Measurements from ENCODE around the gene SLX4IP.
A peak's percentile ranks its signal among the peaks of the same experiment; 100 is the strongest.

The SLX4IP gene

DNA sequence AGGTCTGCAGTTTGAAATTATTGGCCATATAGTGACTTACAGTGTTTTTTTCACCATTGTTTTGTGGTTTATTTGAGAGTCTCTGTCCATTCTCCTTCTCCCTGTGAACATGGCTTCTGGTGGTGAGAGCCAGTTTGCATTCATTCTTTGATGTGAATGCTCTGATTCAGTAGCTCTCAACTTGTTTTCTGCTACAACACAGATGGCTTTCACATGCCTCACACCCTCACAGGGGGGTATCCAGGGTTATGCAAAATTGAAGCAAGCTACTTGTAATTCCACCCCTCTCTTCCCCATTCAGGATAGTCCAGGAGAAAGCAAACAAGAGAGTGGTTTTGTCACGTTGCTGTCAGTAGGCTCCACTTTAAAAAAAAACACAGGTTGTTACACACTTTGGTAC, 55.6 kb downstream of the SLX4IP start:
- H3K9me3 ChIP-seq (ENCODE audit: control insufficient read depth, low read length) = no peaks in the 10 kb centered on the region
- no peak overlapping the region for H3K4me3 ChIP-seq (ENCODE audit: low read length)
- peaks cover 5% of the 10 kb centered on the region for H3K4me1 ChIP-seq (ENCODE audit: control insufficient read depth, insufficient read depth, low read length)
- no peak overlapping the region for H3K9ac ChIP-seq (ENCODE audit: low read length)
- no peaks in the 10 kb centered on the region for H3K36me3 ChIP-seq (ENCODE audit: control insufficient read depth, insufficient read depth, low read length)
- no peaks in the 10 kb centered on the region for H3K27me3 ChIP-seq (ENCODE audit: control insufficient read depth, insufficient read depth, low read length)

DNA sequence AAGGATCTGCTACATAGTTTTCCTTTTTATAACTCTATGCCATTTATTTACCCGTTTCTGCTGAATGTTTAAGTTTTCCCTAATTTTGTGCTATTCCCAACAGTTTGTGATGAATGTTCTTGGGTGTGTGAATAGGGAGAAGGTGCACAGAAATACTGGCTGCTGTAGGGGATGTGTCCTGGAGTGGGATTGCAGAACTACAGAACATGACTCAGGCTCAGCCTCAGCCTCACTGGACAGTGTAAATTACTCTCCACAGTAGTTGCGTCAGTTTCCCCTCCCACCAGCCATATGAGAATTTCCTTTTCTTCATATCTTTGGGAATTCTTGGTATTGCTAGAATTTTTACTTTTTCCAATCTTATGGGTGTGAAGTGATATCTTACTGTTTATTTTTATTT, 57.0 kb downstream of the SLX4IP start:
- Histone ChIP-seq H3K36me3 (ENCODE audit: control insufficient read depth, insufficient read depth, low read length) (no peaks in the 10 kb centered on the region), H3K4me1 (ENCODE audit: control insufficient read depth, insufficient read depth, low read length) (peaks cover under 1% of the 10 kb centered on the region), H3K4me3 (ENCODE audit: low read length) (no peak overlapping the region)

DNA sequence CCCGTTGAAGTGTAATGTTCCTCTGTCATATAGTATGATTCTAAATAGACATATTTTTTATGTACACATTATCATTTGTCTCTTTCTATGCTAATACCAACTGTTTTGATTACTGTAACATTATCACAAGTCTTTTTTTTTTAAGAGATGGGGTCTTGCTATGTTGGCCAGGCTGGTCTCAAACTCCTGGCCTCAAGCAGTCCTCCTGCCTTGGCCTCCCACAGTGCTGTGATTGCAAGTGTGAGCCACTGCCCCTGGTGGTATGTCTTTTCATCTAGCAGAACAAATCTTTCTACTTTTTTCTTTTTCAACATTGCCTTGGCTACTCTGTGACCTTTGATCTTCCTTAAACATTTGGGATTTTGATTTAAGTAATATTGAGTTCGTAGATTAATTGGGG, 57.7 kb downstream of the SLX4IP start:
- Histone ChIP-seq H3K4me1 (ENCODE audit: control insufficient read depth, insufficient read depth, low read length) (no peaks in the 10 kb centered on the region), H3K9ac (ENCODE audit: low read length) (no peak overlapping the region), H3K27me3 (ENCODE audit: control insufficient read depth, insufficient read depth, low read length) (no peaks in the 10 kb centered on the region), H3K4me3 (ENCODE audit: low read length) (no peak overlapping the region), H3K9me3 (ENCODE audit: control insufficient read depth, low read length) (no peaks in the 10 kb centered on the region), H3K36me3 (ENCODE audit: control insufficient read depth, insufficient read depth, low read length) (no peaks in the 10 kb centered on the region)

More for the DNA sequence above, 57.0 kb downstream of the SLX4IP start:
- no peaks in the 10 kb centered on the region for H3K27me3 ChIP-seq (ENCODE audit: control insufficient read depth, insufficient read depth, low read length)
- H3K9ac ChIP-seq (ENCODE audit: low read length) = no peak overlapping the region
- H3K9me3 ChIP-seq (ENCODE audit: control insufficient read depth, low read length) = no peaks in the 10 kb centered on the region

DNA sequence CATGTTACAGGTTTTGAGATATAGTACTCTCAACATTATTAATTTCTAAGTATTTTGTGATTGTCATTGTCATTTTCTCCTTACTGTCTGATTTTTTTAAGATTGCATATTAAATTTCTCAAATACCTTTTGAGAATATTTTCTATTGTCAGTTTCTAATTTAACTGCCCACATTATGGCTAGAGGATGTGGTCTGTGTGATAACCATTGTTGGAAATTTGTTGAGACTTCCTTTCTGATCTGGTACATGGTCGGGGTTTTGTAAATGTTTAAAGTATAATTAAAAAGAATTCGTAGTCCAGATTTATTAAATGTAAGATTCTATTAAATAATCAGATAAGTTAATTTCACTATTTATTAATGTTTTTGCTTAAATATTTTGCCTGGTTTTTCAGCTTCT, 60.1 kb downstream of the SLX4IP start:
- Histone ChIP-seq H3K27me3 (ENCODE audit: control insufficient read depth, insufficient read depth, low read length) (no peaks in the 10 kb centered on the region), H3K9me3 (ENCODE audit: control insufficient read depth, low read length) (no peaks in the 10 kb centered on the region), H3K4me1 (ENCODE audit: control insufficient read depth, insufficient read depth, low read length) (no peaks in the 10 kb centered on the region), H3K9ac (ENCODE audit: low read length) (no peak overlapping the region), H3K36me3 (ENCODE audit: control insufficient read depth, insufficient read depth, low read length) (no peaks in the 10 kb centered on the region), H3K4me3 (ENCODE audit: low read length) (no peak overlapping the region)

DNA sequence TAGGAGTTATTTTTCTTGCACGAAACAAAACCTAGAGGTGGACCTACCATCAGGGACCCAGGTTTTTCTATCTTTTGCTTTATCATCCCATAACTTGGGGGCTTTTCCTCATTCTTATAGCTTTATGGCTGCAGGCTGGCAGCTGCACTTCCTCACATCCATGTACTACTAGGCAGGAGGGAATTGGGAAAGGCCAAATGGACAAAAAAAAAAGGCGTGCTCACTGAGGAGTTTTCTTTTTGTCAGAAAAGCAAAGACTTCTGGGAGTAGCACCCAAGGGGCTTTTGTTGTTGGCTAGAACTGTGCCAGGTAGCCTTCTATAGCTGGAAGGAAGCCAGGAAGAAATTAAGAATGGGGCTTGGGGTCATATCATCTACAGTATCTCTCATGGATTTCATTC, 61.4 kb downstream of the SLX4IP start:
- H3K4me1 ChIP-seq (ENCODE audit: control insufficient read depth, insufficient read depth, low read length) = peaks cover 3% of the 10 kb centered on the region
- no peak overlapping the region for H3K4me3 ChIP-seq (ENCODE audit: low read length)
- no peaks in the 10 kb centered on the region for H3K36me3 ChIP-seq (ENCODE audit: control insufficient read depth, insufficient read depth, low read length)
- no peaks in the 10 kb centered on the region for H3K27me3 ChIP-seq (ENCODE audit: control insufficient read depth, insufficient read depth, low read length)
- H3K9me3 ChIP-seq (ENCODE audit: control insufficient read depth, low read length) = no peaks in the 10 kb centered on the region
- no peak overlapping the region for H3K9ac ChIP-seq (ENCODE audit: low read length)

DNA sequence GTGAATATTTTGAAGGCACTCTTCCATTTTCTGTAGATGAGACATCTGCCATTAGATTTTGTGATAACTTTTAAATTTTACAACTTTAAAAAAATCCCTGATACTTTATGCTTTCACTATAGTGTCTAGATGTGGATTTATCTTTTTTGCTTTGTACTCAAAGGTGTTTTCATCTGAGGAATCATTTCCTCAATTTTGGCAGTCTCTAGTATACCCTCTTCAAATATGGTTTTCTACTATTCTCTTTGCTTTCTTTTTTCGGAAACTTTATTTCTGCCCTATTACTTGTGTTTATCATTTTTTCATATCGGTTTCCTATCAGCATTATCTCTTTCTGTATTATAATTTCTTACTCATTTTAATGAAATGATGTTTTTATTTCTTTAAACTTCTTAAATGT, 62.2 kb downstream of the SLX4IP start:
- no peak overlapping the region for H3K9ac ChIP-seq (ENCODE audit: low read length)
- no peak overlapping the region for H3K4me3 ChIP-seq (ENCODE audit: low read length)
- H3K9me3 ChIP-seq (ENCODE audit: control insufficient read depth, low read length) = no peaks in the 10 kb centered on the region
- no peaks in the 10 kb centered on the region for H3K27me3 ChIP-seq (ENCODE audit: control insufficient read depth, insufficient read depth, low read length)
- H3K36me3 ChIP-seq (ENCODE audit: control insufficient read depth, insufficient read depth, low read length) = no peaks in the 10 kb centered on the region
- peaks cover 4% of the 10 kb centered on the region for H3K4me1 ChIP-seq (ENCODE audit: control insufficient read depth, insufficient read depth, low read length)

DNA sequence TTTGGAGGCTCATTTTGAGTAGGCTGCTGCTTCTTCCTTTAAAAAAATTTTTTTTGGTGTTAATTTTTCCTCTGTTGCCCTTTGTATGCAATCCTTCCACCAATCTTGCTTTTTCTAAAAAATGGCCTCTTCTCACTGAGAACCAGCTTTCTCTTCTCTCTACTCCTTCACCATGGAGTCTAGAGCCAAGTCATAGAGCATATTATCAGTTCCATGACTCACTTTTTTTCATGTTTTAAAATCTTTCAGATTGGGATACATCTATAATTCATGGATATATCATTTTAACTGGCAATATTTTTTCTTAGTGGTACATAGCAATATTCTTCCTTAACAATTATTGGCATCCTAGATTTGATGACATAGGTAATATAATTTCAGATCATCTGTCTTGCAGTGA, 62.7 kb downstream of the SLX4IP start:
- Histone ChIP-seq H3K27me3 (ENCODE audit: control insufficient read depth, insufficient read depth, low read length) (no peaks in the 10 kb centered on the region), H3K4me3 (ENCODE audit: low read length) (no peak overlapping the region), H3K36me3 (ENCODE audit: control insufficient read depth, insufficient read depth, low read length) (no peaks in the 10 kb centered on the region), H3K9ac (ENCODE audit: low read length) (no peak overlapping the region), H3K9me3 (ENCODE audit: control insufficient read depth, low read length) (no peaks in the 10 kb centered on the region), H3K4me1 (ENCODE audit: control insufficient read depth, insufficient read depth, low read length) (peaks cover 4% of the 10 kb centered on the region)

DNA sequence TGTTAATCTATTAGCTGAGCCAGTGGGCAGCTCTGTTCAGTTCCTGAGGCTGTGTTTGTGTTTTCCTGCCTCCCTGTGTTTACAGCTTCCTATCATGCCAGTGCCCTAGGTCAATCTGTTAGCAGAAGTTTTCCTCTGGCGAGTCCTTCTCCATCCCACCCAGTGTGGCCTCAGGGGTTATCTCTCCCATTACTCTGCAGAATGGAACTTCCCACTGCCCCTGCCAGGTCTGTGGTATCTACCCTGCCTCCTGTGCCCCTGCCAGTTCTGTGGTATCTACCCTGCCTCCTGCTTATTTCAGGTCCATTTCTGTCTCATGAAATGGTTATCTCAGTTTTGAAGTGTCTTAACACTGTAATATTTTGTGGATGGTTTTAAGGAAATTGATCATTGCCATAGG, 63.1 kb downstream of the SLX4IP start:
- Histone ChIP-seq H3K36me3 (ENCODE audit: control insufficient read depth, insufficient read depth, low read length) (no peaks in the 10 kb centered on the region), H3K9ac (ENCODE audit: low read length) (no peak overlapping the region), H3K4me3 (ENCODE audit: low read length) (no peak overlapping the region), H3K4me1 (ENCODE audit: control insufficient read depth, insufficient read depth, low read length) (peaks cover 4% of the 10 kb centered on the region), H3K9me3 (ENCODE audit: control insufficient read depth, low read length) (no peaks in the 10 kb centered on the region), H3K27me3 (ENCODE audit: control insufficient read depth, insufficient read depth, low read length) (no peaks in the 10 kb centered on the region)

DNA sequence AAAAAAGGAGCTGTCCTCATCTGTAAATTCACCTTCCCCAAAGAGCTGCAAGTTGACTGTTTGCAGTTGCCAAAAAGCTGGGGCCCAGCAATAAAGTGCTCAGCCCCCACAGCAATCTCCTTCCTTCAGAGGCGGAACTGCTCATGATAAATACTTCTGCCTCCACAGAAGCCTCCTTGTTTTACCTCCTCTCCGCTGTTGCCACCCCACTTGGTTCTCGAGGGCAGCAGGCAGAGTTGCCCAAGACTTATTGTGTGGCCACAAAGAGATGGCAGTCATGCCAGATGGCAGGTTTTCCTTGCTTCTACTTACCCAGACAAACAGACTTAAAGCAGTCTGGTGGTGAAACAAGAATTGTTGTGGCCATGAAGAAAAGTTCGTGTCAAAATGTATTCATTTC, 66.3 kb downstream of the SLX4IP start:
- Histone ChIP-seq H3K4me1 (ENCODE audit: control insufficient read depth, insufficient read depth, low read length) (peaks cover 11% of the 10 kb centered on the region), H3K9me3 (ENCODE audit: control insufficient read depth, low read length) (no peaks in the 10 kb centered on the region), H3K9ac (ENCODE audit: low read length) (peak overlapping the region; percentile 20), H3K4me3 (ENCODE audit: low read length) (no peak overlapping the region), H3K36me3 (ENCODE audit: control insufficient read depth, insufficient read depth, low read length) (no peaks in the 10 kb centered on the region), H3K27me3 (ENCODE audit: control insufficient read depth, insufficient read depth, low read length) (no peaks in the 10 kb centered on the region)

DNA sequence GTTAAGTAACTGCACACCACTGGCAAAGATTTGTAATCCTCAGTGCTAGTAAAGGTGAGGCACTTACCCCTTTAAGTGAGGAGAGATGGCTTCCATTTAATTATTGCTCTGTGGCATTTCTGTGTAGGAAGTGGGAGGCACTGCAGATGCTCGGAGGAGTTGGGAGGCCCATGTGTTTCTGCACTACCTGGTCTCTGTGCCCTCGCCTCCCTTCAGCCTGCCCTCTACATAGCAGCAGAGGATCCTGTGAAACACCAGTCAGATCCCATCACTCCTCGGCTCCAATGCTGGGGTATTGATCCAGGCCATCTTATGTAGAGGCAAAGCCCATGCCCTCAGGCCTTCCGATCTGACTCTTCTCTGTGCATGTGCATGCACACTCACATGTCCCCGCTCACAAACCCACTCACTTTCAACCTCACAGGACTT, 67.0 kb downstream of the SLX4IP start:
- no peaks in the 10 kb centered on the region for H3K36me3 ChIP-seq (ENCODE audit: control insufficient read depth, insufficient read depth, low read length)
- H3K9me3 ChIP-seq (ENCODE audit: control insufficient read depth, low read length) = no peaks in the 10 kb centered on the region
- H3K27me3 ChIP-seq (ENCODE audit: control insufficient read depth, insufficient read depth, low read length) = no peaks in the 10 kb centered on the region
- peak overlapping the region; percentile 20 for H3K9ac ChIP-seq (ENCODE audit: low read length)
- no peak overlapping the region for H3K4me3 ChIP-seq (ENCODE audit: low read length)
- peaks cover 11% of the 10 kb centered on the region for H3K4me1 ChIP-seq (ENCODE audit: control insufficient read depth, insufficient read depth, low read length)

DNA sequence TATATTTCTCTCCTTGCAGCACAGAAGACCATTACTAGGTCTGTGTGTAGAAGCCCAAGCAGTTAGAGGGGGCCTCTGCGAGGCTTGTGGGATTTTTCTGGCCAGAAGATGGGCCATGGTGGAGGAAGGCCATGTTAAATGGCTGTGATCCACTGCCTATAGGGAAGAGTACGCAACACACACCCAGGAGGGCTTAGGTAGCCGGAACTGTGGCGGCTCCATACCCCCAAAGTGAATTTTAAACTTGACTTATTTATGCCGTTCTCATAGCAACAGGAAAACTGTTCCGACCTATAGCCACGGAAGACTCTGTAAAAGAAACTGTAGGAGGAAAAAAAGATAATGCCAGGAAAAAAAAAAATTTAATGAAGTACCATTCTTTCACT, 69.5 kb downstream of the SLX4IP start:
- Histone ChIP-seq H3K4me1 (ENCODE audit: control insufficient read depth, insufficient read depth, low read length) (peaks cover 16% of the 10 kb centered on the region), H3K36me3 (ENCODE audit: control insufficient read depth, insufficient read depth, low read length) (no peaks in the 10 kb centered on the region), H3K27me3 (ENCODE audit: control insufficient read depth, insufficient read depth, low read length) (no peaks in the 10 kb centered on the region), H3K4me3 (ENCODE audit: low read length) (no peak overlapping the region), H3K9me3 (ENCODE audit: control insufficient read depth, low read length) (no peaks in the 10 kb centered on the region), H3K9ac (ENCODE audit: low read length) (no peak overlapping the region)

DNA sequence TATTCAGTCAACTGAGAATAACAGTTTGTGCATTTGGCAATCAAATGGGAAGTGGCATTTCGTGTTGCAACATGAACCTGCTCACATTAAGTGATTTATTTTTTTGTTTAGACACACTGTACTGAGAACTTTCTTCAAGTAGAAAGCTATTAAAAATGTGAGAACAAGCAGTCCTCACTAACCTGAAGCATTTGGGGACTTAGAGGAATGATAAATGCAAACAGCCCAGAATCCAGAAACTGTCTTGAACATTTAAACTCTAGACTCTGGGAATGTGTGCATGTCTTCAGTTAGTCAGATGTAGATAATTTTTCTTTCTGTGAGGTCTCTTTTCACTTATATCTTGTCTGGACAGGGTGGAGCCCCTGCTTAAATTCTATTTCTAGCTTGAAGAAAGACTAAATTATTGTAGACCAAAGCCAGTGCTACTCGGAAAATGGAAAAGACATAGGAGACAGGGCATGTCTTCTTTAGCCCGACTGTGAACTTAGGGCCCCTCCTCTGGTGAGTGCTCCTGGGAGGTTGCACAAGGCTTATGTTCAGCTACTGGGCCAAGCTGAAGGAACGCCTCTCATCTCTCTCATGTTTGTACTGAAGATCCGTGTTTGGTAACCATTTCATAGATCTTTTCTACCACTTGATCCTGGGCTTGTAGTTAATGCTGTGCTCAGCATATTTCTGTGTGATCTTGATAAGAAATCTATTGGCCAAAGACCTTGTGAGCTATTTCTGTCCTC, 70.1 kb downstream of the SLX4IP start:
- Histone ChIP-seq H3K4me3 (ENCODE audit: low read length) (no peak overlapping the region), H3K9ac (ENCODE audit: low read length) (no peak overlapping the region), H3K9me3 (ENCODE audit: control insufficient read depth, low read length) (no peaks in the 10 kb centered on the region), H3K36me3 (ENCODE audit: control insufficient read depth, insufficient read depth, low read length) (no peaks in the 10 kb centered on the region), H3K27me3 (ENCODE audit: control insufficient read depth, insufficient read depth, low read length) (no peaks in the 10 kb centered on the region), H3K4me1 (ENCODE audit: control insufficient read depth, insufficient read depth, low read length) (peaks cover 16% of the 10 kb centered on the region)

DNA sequence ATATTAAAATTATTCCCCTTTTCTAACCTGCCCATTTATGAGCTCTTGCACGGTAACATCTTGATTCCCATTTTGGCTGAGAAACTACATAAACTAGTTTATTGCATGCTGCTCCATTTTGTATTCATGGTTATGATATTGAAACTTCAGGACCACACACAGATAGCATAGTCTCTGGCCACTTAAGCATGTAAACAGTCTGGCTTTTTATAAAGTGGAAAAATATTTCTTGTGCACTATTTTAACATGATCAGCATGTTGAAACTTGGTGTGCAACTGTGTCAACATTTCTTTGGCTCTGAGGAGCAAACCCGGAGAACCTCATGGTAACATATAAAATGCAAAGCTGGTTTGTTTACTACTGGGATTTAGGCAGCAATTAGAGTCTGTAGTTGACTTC, 70.7 kb downstream of the SLX4IP start:
- H3K27me3 ChIP-seq (ENCODE audit: control insufficient read depth, insufficient read depth, low read length) = no peaks in the 10 kb centered on the region
- no peaks in the 10 kb centered on the region for H3K9me3 ChIP-seq (ENCODE audit: control insufficient read depth, low read length)
- no peak overlapping the region for H3K4me3 ChIP-seq (ENCODE audit: low read length)
- no peaks in the 10 kb centered on the region for H3K36me3 ChIP-seq (ENCODE audit: control insufficient read depth, insufficient read depth, low read length)
- peaks cover 17% of the 10 kb centered on the region for H3K4me1 ChIP-seq (ENCODE audit: control insufficient read depth, insufficient read depth, low read length)
- H3K9ac ChIP-seq (ENCODE audit: low read length) = no peak overlapping the region

Data from mucosa of stomach (tissue), 1 donor.